Ectodermal cell (in vitro differentiated cells): ENCODE measurements around the gene STPG1.

Source experiments
- H3K27ac ChIP-seq: 2 replicates; pipeline ENCODE4 v1.7.0; 2013; ENCODE audit warnings: mild to moderate bottlenecking, low read depth, low read length; ENCODE audit not compliant: insufficient read depth, poor library complexity, severe bottlenecking
- H3K27me3 ChIP-seq: 2 replicates; pipeline ENCODE4 v1.7.0; 2013; ENCODE audit warnings: mild to moderate bottlenecking, low read length; ENCODE audit not compliant: insufficient read depth, control insufficient read depth, poor library complexity, severe bottlenecking
- H3K36me3 ChIP-seq: one replicate; pipeline ENCODE4 v1.7.0; 2013; ENCODE audit warnings: low read length; ENCODE audit not compliant: control insufficient read depth, insufficient read depth
- H3K4me1 ChIP-seq: one replicate; pipeline ENCODE4 v1.7.0; 2013; ENCODE audit warnings: low read length; ENCODE audit not compliant: control insufficient read depth, insufficient read depth
- H3K4me3 ChIP-seq: 2 replicates; pipeline ENCODE4 v1.7.0; 2013; ENCODE audit warnings: low read depth, low read length, control low read depth; ENCODE audit not compliant: insufficient read depth
- H3K9me3 ChIP-seq: 2 replicates; pipeline ENCODE4 v1.7.0; 2013; ENCODE audit warnings: mild to moderate bottlenecking, low read length, moderate library complexity; ENCODE audit not compliant: control insufficient read depth
- WGBS, 2 experiments: methylation state at CpG; one replicate each; pipeline ENCODE4 v1.1.7; 2013; ENCODE audit warnings: missing lambda C conversion rate in 2 of 2; 5-methylcytosine and 5-hydroxymethylcytosine counted together

The STPG1 gene

GRCh38 chr1:24374891-24375786 is 38.4 kb downstream of the STPG1 start:
- 64 to 68% methylated on average over 13 of the region's 13 CpGs for WGBS, 2 experiments
- H3K4me1 ChIP-seq = peaks cover 11% of the 10 kb centered on the region
- no peak overlapping the region for H3K4me3 ChIP-seq
- H3K36me3 ChIP-seq = no peaks in the 10 kb centered on the region
- no peaks in the 10 kb centered on the region for H3K9me3 ChIP-seq
- H3K27me3 ChIP-seq = no peaks in the 10 kb centered on the region
- peak overlapping the region; percentile 32 for H3K27ac ChIP-seq

- Histone ChIP-seq H3K36me3 (no peaks in the 10 kb centered on the region), H3K4me1 (peaks cover 11% of the 10 kb centered on the region), H3K9me3 (no peaks in the 10 kb centered on the region), H3K27ac (no peak overlapping the region), H3K27me3 (no peaks in the 10 kb centered on the region), H3K4me3 (no peak overlapping the region)
- 93 to 94% methylated on average over 8 of the region's 8 CpGs for WGBS, 2 experiments
Measured at GRCh38 chr1:24373710-24374109, 39.9 kb downstream of the STPG1 start.

GRCh38 chr1:24373044-24373443 is 40.5 kb downstream of the STPG1 start:
- peaks cover 11% of the 10 kb centered on the region for H3K4me1 ChIP-seq
- H3K27ac ChIP-seq = no peak overlapping the region
- H3K27me3 ChIP-seq = no peaks in the 10 kb centered on the region
- 93 to 94% methylated on average over 7 of the region's 7 CpGs for WGBS, 2 experiments
- H3K4me3 ChIP-seq = no peak overlapping the region
- no peaks in the 10 kb centered on the region for H3K36me3 ChIP-seq
- H3K9me3 ChIP-seq = no peaks in the 10 kb centered on the region

GRCh38 chr1:24369801-24370200 is 43.8 kb downstream of the STPG1 start:
- no peak overlapping the region for H3K27ac ChIP-seq
- no peak overlapping the region for H3K4me3 ChIP-seq
- no peaks in the 10 kb centered on the region for H3K9me3 ChIP-seq
- peaks cover 14% of the 10 kb centered on the region for H3K4me1 ChIP-seq
- no peaks in the 10 kb centered on the region for H3K36me3 ChIP-seq
- H3K27me3 ChIP-seq = no peaks in the 10 kb centered on the region
- 98 to 99% methylated on average over 4 of the region's 4 CpGs for WGBS, 2 experiments

- no peaks in the 10 kb centered on the region for H3K27me3 ChIP-seq
- H3K9me3 ChIP-seq = no peaks in the 10 kb centered on the region
- 93 to 98% methylated on average over 3 of the region's 4 CpGs for WGBS, 2 experiments
- H3K4me3 ChIP-seq = no peak overlapping the region
- H3K36me3 ChIP-seq = no peaks in the 10 kb centered on the region
- peaks cover 20% of the 10 kb centered on the region for H3K4me1 ChIP-seq
- H3K27ac ChIP-seq = no peak overlapping the region
Measured at GRCh38 chr1:24369199-24369598, 44.4 kb downstream of the STPG1 start.

GRCh38 chr1:24366707-24367106 is 46.9 kb downstream of the STPG1 start:
- Histone ChIP-seq H3K27ac (no peak overlapping the region), H3K4me3 (no peak overlapping the region), H3K4me1 (peaks cover 28% of the 10 kb centered on the region), H3K9me3 (no peaks in the 10 kb centered on the region), H3K36me3 (no peaks in the 10 kb centered on the region), H3K27me3 (peaks cover 5% of the 10 kb centered on the region)
- WGBS, 2 experiments = 94 to 97% methylated on average over 9 of the region's 9 CpGs

GRCh38 chr1:24364975-24365678 is 48.5 kb downstream of the STPG1 start:
- peaks cover 28% of the 10 kb centered on the region for H3K4me1 ChIP-seq

GRCh38 chr1:24364605-24364974 is 49.0 kb downstream of the STPG1 start:
- H3K9me3 ChIP-seq = no peaks in the 10 kb centered on the region
- H3K27ac ChIP-seq = peak overlapping the region; percentile 57
- H3K27me3 ChIP-seq = peaks cover 5% of the 10 kb centered on the region
- no peak overlapping the region for H3K4me3 ChIP-seq
- peaks cover 28% of the 10 kb centered on the region for H3K4me1 ChIP-seq
- WGBS, 2 experiments = 23 to 39% methylated on average over 2 of the region's 2 CpGs
- H3K36me3 ChIP-seq = no peaks in the 10 kb centered on the region

More at GRCh38 chr1:24364975-24365678, 48.5 kb downstream of the STPG1 start:
- peaks cover 5% of the 10 kb centered on the region for H3K27me3 ChIP-seq
- WGBS, 2 experiments = 72 to 81% methylated on average over 10 to 11 of the region's 11 CpGs
- H3K9me3 ChIP-seq = no peaks in the 10 kb centered on the region
- peak overlapping the region; percentile 57 for H3K27ac ChIP-seq
- H3K4me3 ChIP-seq = no peak overlapping the region
- no peaks in the 10 kb centered on the region for H3K36me3 ChIP-seq

- 84 to 86% methylated on average over 5 to 7 of the region's 7 CpGs for WGBS, 2 experiments
- H3K4me3 ChIP-seq = no peak overlapping the region
- no peaks in the 10 kb centered on the region for H3K9me3 ChIP-seq
- H3K4me1 ChIP-seq = peaks cover 28% of the 10 kb centered on the region
- no peaks in the 10 kb centered on the region for H3K36me3 ChIP-seq
- H3K27ac ChIP-seq = peak overlapping the region; percentile 57
- peaks cover 5% of the 10 kb centered on the region for H3K27me3 ChIP-seq
Measured at GRCh38 chr1:24363994-24364393, 49.6 kb downstream of the STPG1 start.

GRCh38 chr1:24362982-24363614 is 50.5 kb downstream of the STPG1 start:
- Histone ChIP-seq H3K27ac (no peak overlapping the region), H3K36me3 (no peaks in the 10 kb centered on the region), H3K9me3 (no peaks in the 10 kb centered on the region), H3K27me3 (peaks cover 5% of the 10 kb centered on the region), H3K4me3 (no peak overlapping the region), H3K4me1 (peaks cover 28% of the 10 kb centered on the region)
- WGBS, 2 experiments = 94 to 95% methylated on average over 4 of the region's 4 CpGs
